Activated T-cell treated with anti-CD3 and anti-CD28 coated beads, Interleukin-2, amount 50 U/mL, for 24 hours (primary cell): ENCODE results near the gene ADGRV1.
"Not testable (repeated sequence)": the region's sequence is repeated elsewhere in the genome, so short reads cannot be mapped to it uniquely, and the experiment has no call there.

Experiments used
- DNase-seq: peaks from one replicate; pipeline ENCODE4 v3.0.0-alpha.2; 2020
- H3K27ac Mint-ChIP-seq: 2 replicates; pipeline ENCODE4 v1.8.0; 2020; ENCODE audit warnings: mild to moderate bottlenecking, mixed read lengths
- H3K27me3 Mint-ChIP-seq: 2 replicates; pipeline ENCODE4 v1.8.0; 2020; ENCODE audit warnings: mixed read lengths
- H3K36me3 Mint-ChIP-seq: 2 replicates; pipeline ENCODE4 v1.8.0; 2020; ENCODE audit warnings: low read depth, mixed read lengths
- H3K4me1 Mint-ChIP-seq: 2 replicates; pipeline ENCODE4 v1.8.0; 2020; ENCODE audit warnings: low read depth, mixed read lengths
- H3K4me3 Mint-ChIP-seq: 2 replicates; pipeline ENCODE4 v1.8.0; 2020; ENCODE audit warnings: mild to moderate bottlenecking, moderate library complexity, mixed read lengths
- H3K9me3 Mint-ChIP-seq: 2 replicates; pipeline ENCODE4 v1.8.0; 2020; ENCODE audit warnings: mixed read lengths

The ADGRV1 gene

GRCh38 chr5:90983711-90984124 is 425.1 kb downstream of the ADGRV1 start:
- DNase-seq, result no peak
- no peaks in the 10 kb centered on the region for H3K4me1 Mint-ChIP-seq
- no peaks in the 10 kb centered on the region for H3K27me3 Mint-ChIP-seq
- H3K27ac Mint-ChIP-seq, result no peak overlapping the region
- H3K4me3 Mint-ChIP-seq, result no peak overlapping the region
- no peaks in the 10 kb centered on the region for H3K9me3 Mint-ChIP-seq
- H3K36me3 Mint-ChIP-seq, result no peaks in the 10 kb centered on the region

GRCh38 chr5:90985341-90985740 is 426.7 kb downstream of the ADGRV1 start:
- Mint-ChIP-seq H3K4me3 (no peak overlapping the region), H3K27me3 (no peaks in the 10 kb centered on the region), H3K36me3 (no peaks in the 10 kb centered on the region), H3K9me3 (no peaks in the 10 kb centered on the region), H3K27ac (no peak overlapping the region), H3K4me1 (no peaks in the 10 kb centered on the region)
- DNase-seq, result no peak

DNA sequence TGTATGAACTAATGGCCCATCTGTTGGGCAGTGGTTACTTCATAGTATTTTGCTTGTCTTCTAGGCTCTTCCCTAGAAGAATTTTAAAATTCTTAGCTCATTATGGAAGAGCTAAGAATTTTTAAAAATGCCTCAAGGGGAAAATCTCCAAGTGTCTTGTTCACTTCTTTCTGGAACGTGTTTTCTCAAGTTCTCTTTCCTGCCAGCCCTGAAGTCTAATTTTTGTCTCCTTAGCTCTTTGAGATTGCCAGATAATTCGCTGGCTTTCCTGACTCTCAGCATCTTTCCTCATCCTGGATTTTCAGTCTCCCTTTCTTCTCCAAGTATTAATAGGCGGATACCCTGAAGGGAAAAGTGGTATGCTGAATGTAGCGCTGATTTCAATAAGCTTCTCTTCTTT is 429.1 kb downstream of the ADGRV1 start:
- no peaks in the 10 kb centered on the region for H3K4me1 Mint-ChIP-seq
- DNase-seq, result no peak
- H3K4me3 Mint-ChIP-seq, result no peak overlapping the region
- H3K9me3 Mint-ChIP-seq, result no peaks in the 10 kb centered on the region
- no peaks in the 10 kb centered on the region for H3K27me3 Mint-ChIP-seq
- no peak overlapping the region for H3K27ac Mint-ChIP-seq
- H3K36me3 Mint-ChIP-seq, result no peaks in the 10 kb centered on the region

DNA sequence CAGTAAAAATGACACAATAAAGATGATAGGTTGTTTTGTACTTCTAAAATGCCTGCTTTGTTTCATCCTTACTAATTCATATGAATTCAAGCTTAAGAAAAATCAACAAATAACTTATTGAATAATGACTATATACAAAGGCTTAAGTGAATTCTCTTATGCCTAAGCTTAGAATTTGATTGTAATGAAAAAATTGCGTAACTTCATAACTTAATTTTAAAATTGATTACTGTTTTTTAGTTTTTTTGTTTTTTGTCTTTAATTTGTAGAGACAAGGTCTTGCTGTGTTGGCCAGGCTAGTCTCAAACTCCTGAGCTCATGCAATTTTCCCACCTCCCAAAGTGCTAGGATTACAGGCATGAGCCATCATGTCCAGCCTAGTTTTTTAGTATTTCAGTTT is 432.6 kb downstream of the ADGRV1 start:
- H3K36me3 Mint-ChIP-seq, result no peaks in the 10 kb centered on the region
- no peak overlapping the region for H3K4me3 Mint-ChIP-seq
- peaks cover 8% of the 10 kb centered on the region for H3K27me3 Mint-ChIP-seq
- DNase-seq, result no peak
- no peak overlapping the region for H3K27ac Mint-ChIP-seq
- H3K9me3 Mint-ChIP-seq, result peaks cover 10% of the 10 kb centered on the region
- H3K4me1 Mint-ChIP-seq, result no peaks in the 10 kb centered on the region

DNA sequence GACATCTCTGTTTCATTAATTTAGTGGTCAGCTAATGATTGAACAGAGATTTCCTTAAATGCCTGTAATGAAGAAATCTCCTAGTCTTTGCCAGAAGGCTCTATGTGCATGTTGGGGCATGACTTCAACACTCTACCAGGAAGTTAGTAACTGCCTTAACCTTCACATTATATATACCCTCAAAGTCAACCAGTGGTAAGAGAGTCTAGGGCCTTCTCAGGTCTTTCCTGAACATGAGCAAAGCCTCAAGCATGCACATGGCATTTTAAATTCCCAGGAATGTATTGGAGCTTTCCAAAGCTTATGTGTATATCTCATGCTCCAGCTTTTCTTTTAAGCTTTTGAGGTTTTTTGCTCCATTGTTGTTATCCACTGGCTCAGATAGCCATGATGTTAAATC is 436.2 kb downstream of the ADGRV1 start:
- DNase-seq, result no peak
- Mint-ChIP-seq H3K9me3 (peaks cover 14% of the 10 kb centered on the region), H3K27me3 (peaks cover 8% of the 10 kb centered on the region), H3K27ac (no peak overlapping the region), H3K4me1 (no peaks in the 10 kb centered on the region), H3K36me3 (no peaks in the 10 kb centered on the region), H3K4me3 (no peak overlapping the region)

DNA sequence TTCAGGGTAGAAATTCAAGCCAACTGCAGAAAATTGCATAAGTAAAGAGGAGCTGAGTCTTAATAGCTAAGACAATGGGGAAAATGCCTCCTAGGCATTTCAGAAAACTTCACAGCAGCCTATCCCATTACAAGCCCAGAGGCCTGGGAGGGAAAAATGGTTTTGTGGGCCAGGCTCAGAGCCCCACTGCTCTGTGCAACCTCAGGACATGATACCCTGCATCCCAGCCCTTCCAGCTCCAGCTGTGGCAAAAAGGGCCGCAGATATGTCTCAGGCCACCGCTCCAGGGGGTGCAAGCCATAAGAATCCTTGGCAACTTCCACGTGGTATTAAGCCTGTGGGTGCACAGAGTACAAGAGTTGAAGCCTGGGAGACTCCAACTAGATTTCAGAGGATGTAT is 437.5 kb downstream of the ADGRV1 start:
- Mint-ChIP-seq H3K4me3 (no peak overlapping the region), H3K4me1 (no peaks in the 10 kb centered on the region), H3K27me3 (peaks cover 8% of the 10 kb centered on the region), H3K36me3 (no peaks in the 10 kb centered on the region), H3K27ac (no peak overlapping the region), H3K9me3 (peaks cover 14% of the 10 kb centered on the region)
- DNase-seq, result no peak

DNA sequence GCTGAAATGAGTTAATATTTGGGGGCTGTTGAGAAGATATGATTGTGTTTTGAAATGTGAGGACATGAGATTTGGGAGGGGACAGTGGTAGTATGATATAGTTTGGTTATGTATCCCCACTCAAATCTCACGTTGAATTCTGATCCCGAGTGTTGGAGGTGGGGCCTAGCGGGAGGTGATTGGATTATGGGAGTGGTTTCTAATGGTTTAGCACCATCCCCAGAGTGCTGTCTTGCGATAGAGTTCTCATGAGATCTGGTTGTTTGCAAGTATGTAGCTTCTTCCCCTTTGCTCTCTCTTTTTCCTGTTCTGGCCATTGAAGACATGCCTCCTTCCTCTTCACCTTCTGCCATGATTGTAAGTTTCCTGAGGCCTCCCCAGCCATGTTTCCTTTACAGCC is 438.5 kb downstream of the ADGRV1 start:
- Mint-ChIP-seq H3K9me3 (peaks cover 14% of the 10 kb centered on the region), H3K27ac (no peak overlapping the region), H3K36me3 (no peaks in the 10 kb centered on the region), H3K4me3 (no peak overlapping the region), H3K27me3 (peaks cover 8% of the 10 kb centered on the region), H3K4me1 (no peaks in the 10 kb centered on the region)
- no peak for DNase-seq

DNA sequence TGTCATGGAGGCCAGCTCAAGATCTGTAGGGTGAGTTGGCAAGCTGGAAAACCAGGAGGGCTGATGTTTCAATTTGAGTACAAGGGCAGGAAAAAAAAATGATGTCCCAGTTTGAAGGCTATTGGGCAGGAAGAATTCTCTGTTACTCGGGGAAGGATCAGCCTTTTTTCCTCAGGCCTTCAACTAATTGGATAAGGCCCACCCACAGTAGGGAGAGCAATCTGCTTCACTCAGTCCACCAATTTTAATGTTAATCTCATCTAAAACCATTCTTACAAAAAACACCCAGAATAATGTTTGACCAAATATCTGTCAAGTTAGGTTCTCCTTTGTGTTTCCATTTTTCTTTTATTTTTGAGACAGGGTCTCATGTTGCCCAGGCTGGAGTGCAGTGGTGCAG is 442.1 kb downstream of the ADGRV1 start:
- H3K27me3 Mint-ChIP-seq, result peaks cover 15% of the 10 kb centered on the region
- H3K36me3 Mint-ChIP-seq, result no peaks in the 10 kb centered on the region
- no peak overlapping the region for H3K27ac Mint-ChIP-seq
- H3K9me3 Mint-ChIP-seq, result peaks cover 6% of the 10 kb centered on the region
- H3K4me3 Mint-ChIP-seq, result no peak overlapping the region
- DNase-seq, result no peak
- H3K4me1 Mint-ChIP-seq, result no peaks in the 10 kb centered on the region

- no peak for DNase-seq
- no peak overlapping the region for H3K27ac Mint-ChIP-seq
- H3K36me3 Mint-ChIP-seq, result no peaks in the 10 kb centered on the region
- no peaks in the 10 kb centered on the region for H3K9me3 Mint-ChIP-seq
- peaks cover 14% of the 10 kb centered on the region for H3K27me3 Mint-ChIP-seq
- H3K4me1 Mint-ChIP-seq, result no peaks in the 10 kb centered on the region
- no peak overlapping the region for H3K4me3 Mint-ChIP-seq
These were observed 448.1 kb downstream of the ADGRV1 start for GRCh38 chr5:91006713-91007112.

- DNase-seq, result no peak
- Mint-ChIP-seq H3K4me1 (no peaks in the 10 kb centered on the region), H3K27ac (no peak overlapping the region), H3K27me3 (peaks cover 14% of the 10 kb centered on the region), H3K4me3 (no peak overlapping the region), H3K9me3 (no peaks in the 10 kb centered on the region), H3K36me3 (no peaks in the 10 kb centered on the region)
These were observed 448.7 kb downstream of the ADGRV1 start for GRCh38 chr5:91007251-91007650.

DNA sequence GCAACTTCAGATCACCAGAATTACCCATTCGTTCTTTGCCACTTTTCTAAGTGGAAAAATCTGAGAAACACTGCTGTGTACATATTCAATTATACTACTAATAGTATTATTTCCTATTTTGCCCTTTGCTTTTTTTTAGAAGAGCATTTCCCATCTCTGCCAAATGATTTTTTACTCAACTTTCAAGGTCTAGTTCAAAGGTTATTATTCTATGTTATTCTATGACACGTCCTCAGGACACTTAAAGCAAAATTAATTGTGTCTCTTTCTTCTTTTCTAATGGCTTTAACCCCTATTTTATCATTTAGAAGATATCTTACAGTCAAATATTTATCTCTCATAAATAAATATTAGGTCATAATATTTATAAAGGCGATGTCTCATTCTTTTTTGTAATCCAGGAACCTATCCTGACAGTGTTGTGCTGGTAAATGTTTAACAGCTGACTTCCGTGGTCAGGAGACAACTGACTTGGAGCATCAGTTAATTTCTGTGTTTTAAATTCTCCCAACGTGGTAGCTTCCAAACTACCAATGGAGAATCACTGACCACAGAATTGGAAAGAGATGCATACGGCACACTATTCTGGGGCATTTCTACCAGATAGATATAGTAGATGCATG is 449.3 kb downstream of the ADGRV1 start:
- Mint-ChIP-seq H3K27me3 (peaks cover 14% of the 10 kb centered on the region), H3K36me3 (no peaks in the 10 kb centered on the region), H3K27ac (no peak overlapping the region), H3K4me3 (no peak overlapping the region), H3K9me3 (no peaks in the 10 kb centered on the region), H3K4me1 (no peaks in the 10 kb centered on the region)
- no peak for DNase-seq

DNA sequence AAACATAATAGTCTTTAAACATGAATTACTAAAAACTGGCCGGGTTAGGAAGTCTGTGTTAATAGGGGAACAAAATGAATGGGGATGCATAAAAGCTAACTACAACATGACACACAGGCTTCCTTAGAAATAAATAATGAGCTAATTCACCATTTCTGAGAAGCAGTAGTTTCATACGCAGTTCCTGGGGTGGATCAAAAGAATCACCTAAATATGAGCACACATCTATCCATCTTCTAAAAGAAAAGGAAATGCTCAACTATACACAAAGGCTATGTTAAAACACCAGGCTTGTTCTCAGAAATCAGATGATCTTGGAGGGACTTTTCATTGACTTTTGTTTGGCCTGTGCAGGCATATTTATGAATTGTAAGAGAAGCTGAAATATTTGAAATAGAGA is 451.5 kb downstream of the ADGRV1 start:
- Mint-ChIP-seq H3K27ac (no peak overlapping the region), H3K4me1 (no peaks in the 10 kb centered on the region), H3K9me3 (peaks cover under 1% of the 10 kb centered on the region), H3K36me3 (no peaks in the 10 kb centered on the region), H3K27me3 (peaks cover 9% of the 10 kb centered on the region), H3K4me3 (no peak overlapping the region)
- DNase-seq, result no peak

DNA sequence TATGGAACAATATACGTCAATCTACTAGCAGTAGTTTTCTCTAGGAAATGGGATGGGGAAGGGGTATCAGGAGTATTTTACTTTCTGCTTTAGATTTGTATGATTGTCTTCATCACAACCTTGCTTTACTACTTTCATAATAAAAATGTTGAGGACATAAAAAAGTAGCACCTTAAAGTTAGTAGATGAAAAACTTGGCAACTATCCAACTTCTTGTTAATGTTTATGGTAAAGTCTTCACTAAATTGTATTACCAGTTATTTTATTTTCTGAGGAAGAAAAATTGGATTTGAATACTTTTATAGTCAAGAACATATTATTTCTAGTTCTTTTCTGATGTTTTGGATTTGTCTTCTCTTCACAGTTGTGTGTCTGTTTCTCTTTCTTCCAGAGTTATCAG is 452.4 kb downstream of the ADGRV1 start:
- Mint-ChIP-seq H3K27me3 (peaks cover 15% of the 10 kb centered on the region), H3K9me3 (peaks cover 2% of the 10 kb centered on the region), H3K4me3 (no peak overlapping the region), H3K4me1 (no peaks in the 10 kb centered on the region), H3K36me3 (no peaks in the 10 kb centered on the region), H3K27ac (no peak overlapping the region)
- no peak for DNase-seq

DNA sequence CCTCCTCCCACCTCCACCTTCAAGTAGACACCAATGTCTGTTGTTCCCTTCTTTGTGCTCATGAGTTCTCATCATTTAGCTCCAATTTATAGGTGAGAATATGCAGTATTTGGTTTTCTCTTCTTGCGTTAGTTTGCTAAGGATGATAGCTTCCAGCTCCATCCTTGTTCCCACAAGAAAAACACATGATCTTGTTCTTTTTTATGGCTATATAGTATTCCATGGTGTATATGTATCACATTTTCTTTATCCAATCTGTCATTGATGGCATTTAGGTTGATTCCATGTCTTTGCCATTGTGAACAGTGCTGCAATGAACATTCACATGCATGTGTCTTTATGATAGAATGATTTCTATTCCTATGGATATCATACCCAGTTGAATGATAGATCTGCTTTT is 454.3 kb downstream of the ADGRV1 start:
- H3K27ac Mint-ChIP-seq, H3K36me3 Mint-ChIP-seq, H3K4me1 Mint-ChIP-seq, H3K9me3 Mint-ChIP-seq, DNase-seq, H3K4me3 Mint-ChIP-seq: not testable (repeated sequence)
- H3K27me3 Mint-ChIP-seq, result peaks cover 20% of the 10 kb centered on the region

- peaks cover 2% of the 10 kb centered on the region for H3K9me3 Mint-ChIP-seq
- no peak for DNase-seq
- peaks cover 27% of the 10 kb centered on the region for H3K27me3 Mint-ChIP-seq
- H3K4me3 Mint-ChIP-seq, result no peak overlapping the region
- no peaks in the 10 kb centered on the region for H3K36me3 Mint-ChIP-seq
- H3K4me1 Mint-ChIP-seq, result no peaks in the 10 kb centered on the region
- H3K27ac Mint-ChIP-seq, result no peak overlapping the region
These were observed 457.7 kb downstream of the ADGRV1 start for GRCh38 chr5:91016322-91016721.
